ENCODE data around the gene ZNF148. TPM values are rescaled to one million over a fixed set of nuclear protein-coding genes. Genes with fewer than 3 reads are reported as not detected.

Gene ZNF148
- total RNA-seq, 1 donor from 2014 or later: 33.2 TPM

GRCh38 chr3:125318871-125319270 is 56.3 kb downstream of the ZNF148 start:
- no peak overlapping the region for H3K27ac Mint-ChIP-seq
- no peaks in the 10 kb centered on the region for H3K4me1 Mint-ChIP-seq (ENCODE audit: low read depth)
- H3K9me3 Mint-ChIP-seq: no peaks in the 10 kb centered on the region
- no peak overlapping the region for H3K4me3 Mint-ChIP-seq (ENCODE audit: low read depth)
- intact Hi-C loops (cut with micrococcal nuclease): loop anchor here (10.0 kb wide), 1 partner anchor 116 kb away; no protein-coding TSS in a partner anchor
- H3K27me3 Mint-ChIP-seq (ENCODE audit: low read depth): no peaks in the 10 kb centered on the region
- H3K36me3 Mint-ChIP-seq (ENCODE audit: low read depth): peaks cover 39% of the 10 kb centered on the region
- no peak for DNase-seq (ENCODE audit: low spot score)

DNA sequence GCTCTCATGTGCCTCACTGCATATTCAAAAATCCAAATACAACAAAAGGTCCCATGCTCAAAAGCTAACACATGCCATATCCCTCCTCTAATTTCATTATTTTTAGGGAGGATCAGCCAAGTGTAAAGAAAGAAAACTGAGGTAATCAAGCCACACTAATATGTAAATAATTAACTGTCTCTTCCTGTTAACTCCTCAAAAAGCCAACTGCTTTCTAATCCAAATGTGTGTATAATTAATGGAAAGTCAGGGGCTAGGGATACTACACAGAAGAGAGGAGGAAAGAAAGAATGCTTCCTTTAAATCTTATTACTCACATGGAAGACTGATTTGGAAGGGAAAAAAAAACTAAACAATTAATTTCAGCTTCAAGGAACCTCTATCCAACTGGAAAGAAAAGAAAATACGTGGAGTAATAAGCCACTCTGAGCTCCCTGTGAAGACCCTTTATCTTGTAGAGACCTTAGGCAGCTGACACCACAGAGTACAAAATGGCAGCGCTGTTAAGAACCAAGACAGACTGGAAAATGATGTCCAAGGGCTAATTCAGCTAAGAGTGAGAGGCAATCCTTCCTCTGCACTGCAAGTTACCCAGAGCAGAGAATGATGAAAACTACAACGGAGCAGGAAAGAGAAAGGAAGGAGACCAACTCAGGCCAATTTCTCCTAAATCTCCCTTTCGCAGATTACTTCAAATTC is 56.8 kb downstream of the ZNF148 start:
- H3K4me1 Mint-ChIP-seq (ENCODE audit: low read depth): peaks cover 2% of the 10 kb centered on the region
- no peaks in the 10 kb centered on the region for H3K9me3 Mint-ChIP-seq
- no peak for DNase-seq (ENCODE audit: low spot score)
- no peak overlapping the region for H3K4me3 Mint-ChIP-seq (ENCODE audit: low read depth)
- intact Hi-C loops (cut with micrococcal nuclease): loop anchor here (10.0 kb wide), 1 partner anchor 116 kb away; no protein-coding TSS in a partner anchor
- H3K27ac Mint-ChIP-seq: no peak overlapping the region
- H3K27me3 Mint-ChIP-seq (ENCODE audit: low read depth): no peaks in the 10 kb centered on the region
- H3K36me3 Mint-ChIP-seq (ENCODE audit: low read depth): peaks cover 35% of the 10 kb centered on the region

DNA sequence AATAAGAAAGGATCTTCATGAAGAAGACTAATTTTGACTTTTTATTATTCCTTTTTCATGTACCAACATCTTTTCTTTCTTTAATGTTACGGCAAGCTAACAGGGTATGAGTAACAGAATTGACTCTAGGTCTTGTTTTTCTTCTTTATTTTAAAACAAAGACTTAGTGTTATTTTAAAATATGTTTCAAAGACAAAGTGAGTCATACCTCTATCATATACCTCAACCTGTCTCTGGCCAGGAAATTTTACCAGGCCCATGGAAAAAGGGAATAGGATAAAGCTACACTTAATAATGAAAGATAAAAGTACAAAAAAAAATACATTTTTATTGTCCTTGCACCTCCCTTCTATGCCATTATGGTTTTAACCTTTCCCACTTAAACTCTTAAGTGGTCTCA is 57.4 kb downstream of the ZNF148 start:
- Mint-ChIP-seq H3K27ac (no peak overlapping the region), H3K9me3 (no peaks in the 10 kb centered on the region), H3K36me3 (ENCODE audit: low read depth) (peaks cover 37% of the 10 kb centered on the region), H3K4me3 (ENCODE audit: low read depth) (no peak overlapping the region), H3K4me1 (ENCODE audit: low read depth) (peaks cover 4% of the 10 kb centered on the region), H3K27me3 (ENCODE audit: low read depth) (no peaks in the 10 kb centered on the region)
- intact Hi-C loops (cut with micrococcal nuclease): loop anchor here (10.0 kb wide), 1 partner anchor 117 kb away; no protein-coding TSS in a partner anchor
- DNase-seq (ENCODE audit: low spot score): no peak

DNA sequence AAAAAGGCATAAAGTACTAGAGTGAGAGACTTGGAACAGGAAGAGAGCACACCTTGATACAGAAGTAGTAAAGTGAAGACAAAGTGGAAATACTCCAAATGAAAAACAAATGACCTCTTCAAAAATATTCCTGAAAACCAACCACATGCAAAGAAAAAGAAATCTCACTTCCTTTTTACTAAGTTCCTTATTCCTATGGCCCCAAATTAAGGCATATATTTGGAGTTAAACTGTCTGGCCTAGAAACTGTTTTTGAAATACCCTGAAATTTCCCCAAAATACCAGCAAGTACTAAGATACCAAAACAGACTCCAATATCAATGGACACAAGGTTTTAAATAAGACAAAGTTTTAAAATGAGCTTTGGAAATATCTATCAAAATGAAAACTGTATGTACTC is 58.2 kb downstream of the ZNF148 start:
- Mint-ChIP-seq H3K9me3 (no peaks in the 10 kb centered on the region), H3K27me3 (ENCODE audit: low read depth) (no peaks in the 10 kb centered on the region), H3K4me1 (ENCODE audit: low read depth) (peaks cover 11% of the 10 kb centered on the region), H3K4me3 (ENCODE audit: low read depth) (no peak overlapping the region), H3K36me3 (ENCODE audit: low read depth) (peaks cover 41% of the 10 kb centered on the region), H3K27ac (no peak overlapping the region)
- DNase-seq (ENCODE audit: low spot score): no peak
- intact Hi-C loops (cut with micrococcal nuclease): loop anchor here (10.0 kb wide), 1 partner anchor 118 kb away; no protein-coding TSS in a partner anchor

GRCh38 chr3:125316246-125316645 is 58.9 kb downstream of the ZNF148 start:
- no peaks in the 10 kb centered on the region for H3K27me3 Mint-ChIP-seq (ENCODE audit: low read depth)
- peaks cover 17% of the 10 kb centered on the region for H3K4me1 Mint-ChIP-seq (ENCODE audit: low read depth)
- intact Hi-C loops (cut with micrococcal nuclease): loop anchor here (10.0 kb wide), 1 partner anchor 119 kb away; no protein-coding TSS in a partner anchor
- H3K4me3 Mint-ChIP-seq (ENCODE audit: low read depth): no peak overlapping the region
- H3K9me3 Mint-ChIP-seq: no peaks in the 10 kb centered on the region
- H3K36me3 Mint-ChIP-seq (ENCODE audit: low read depth): peaks cover 46% of the 10 kb centered on the region
- DNase-seq (ENCODE audit: low spot score): no peak
- H3K27ac Mint-ChIP-seq: no peak overlapping the region

GRCh38 chr3:125313060-125313635 is 62.0 kb downstream of the ZNF148 start:
- Mint-ChIP-seq H3K36me3 (ENCODE audit: low read depth) (peaks cover 63% of the 10 kb centered on the region), H3K9me3 (no peaks in the 10 kb centered on the region), H3K27ac (no peak overlapping the region), H3K4me3 (ENCODE audit: low read depth) (no peak overlapping the region), H3K4me1 (ENCODE audit: low read depth) (peaks cover 30% of the 10 kb centered on the region), H3K27me3 (ENCODE audit: low read depth) (no peaks in the 10 kb centered on the region)
- DNase-seq (ENCODE audit: low spot score): no peak
- intact Hi-C loops (cut with micrococcal nuclease): loop anchor here (5.0 to 10.0 kb wide), 3 partner anchors 41 to 122 kb away; no protein-coding TSS in a partner anchor

GRCh38 chr3:125310623-125311081 is 64.5 kb downstream of the ZNF148 start:
- Mint-ChIP-seq H3K36me3 (ENCODE audit: low read depth) (peaks cover 65% of the 10 kb centered on the region), H3K4me3 (ENCODE audit: low read depth) (peak overlapping the region; percentile 87), H3K4me1 (ENCODE audit: low read depth) (peaks cover 30% of the 10 kb centered on the region), H3K27me3 (ENCODE audit: low read depth) (no peaks in the 10 kb centered on the region), H3K27ac (peak overlapping the region; percentile 88), H3K9me3 (no peaks in the 10 kb centered on the region)
- intact Hi-C loops (cut with micrococcal nuclease): loop anchor here (2.0 to 10.0 kb wide), 4 partner anchors 38 to 124 kb away; no protein-coding TSS in a partner anchor
- DNase-seq (ENCODE audit: low spot score): peak; percentile 43

GRCh38 chr3:125309476-125309875 is 65.6 kb downstream of the ZNF148 start:
- peaks cover 30% of the 10 kb centered on the region for H3K4me1 Mint-ChIP-seq (ENCODE audit: low read depth)
- intact Hi-C loops (cut with micrococcal nuclease): no loop called here
- no peaks in the 10 kb centered on the region for H3K9me3 Mint-ChIP-seq
- peak overlapping the region; percentile 24 for H3K27ac Mint-ChIP-seq
- peak overlapping the region; percentile 27 for H3K4me3 Mint-ChIP-seq (ENCODE audit: low read depth)
- H3K27me3 Mint-ChIP-seq (ENCODE audit: low read depth): no peaks in the 10 kb centered on the region
- peaks cover 66% of the 10 kb centered on the region for H3K36me3 Mint-ChIP-seq (ENCODE audit: low read depth)
- no peak for DNase-seq (ENCODE audit: low spot score)

DNA sequence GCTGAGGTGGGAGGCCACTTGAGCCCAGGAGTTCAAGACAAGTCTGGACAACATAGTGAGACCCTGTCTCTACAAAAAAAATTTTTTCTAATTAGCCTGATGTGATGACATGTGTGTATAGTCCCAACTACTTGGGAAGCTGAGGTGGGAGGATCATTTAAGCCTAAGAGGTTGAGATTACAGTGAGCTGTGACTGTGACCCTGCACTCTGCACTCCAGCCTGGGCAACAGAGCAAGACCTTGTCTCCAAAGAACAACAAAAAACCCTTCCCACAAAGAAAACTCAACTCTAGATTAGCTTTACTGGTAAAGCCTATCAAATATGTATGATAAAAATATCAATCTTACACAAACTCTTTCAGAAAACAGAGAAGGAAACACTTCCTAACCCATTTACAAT is 68.5 kb downstream of the ZNF148 start:
- Mint-ChIP-seq H3K4me3 (ENCODE audit: low read depth) (no peak overlapping the region), H3K27ac (no peak overlapping the region), H3K9me3 (no peaks in the 10 kb centered on the region), H3K27me3 (ENCODE audit: low read depth) (no peaks in the 10 kb centered on the region), H3K4me1 (ENCODE audit: low read depth) (peaks cover 18% of the 10 kb centered on the region), H3K36me3 (ENCODE audit: low read depth) (peaks cover 57% of the 10 kb centered on the region)
- intact Hi-C loops (cut with micrococcal nuclease): no loop called here
- DNase-seq (ENCODE audit: low spot score): no peak

- peaks cover 2% of the 10 kb centered on the region for H3K4me1 Mint-ChIP-seq (ENCODE audit: low read depth)
- no peaks in the 10 kb centered on the region for H3K27me3 Mint-ChIP-seq (ENCODE audit: low read depth)
- DNase-seq (ENCODE audit: low spot score): no peak
- peaks cover 33% of the 10 kb centered on the region for H3K36me3 Mint-ChIP-seq (ENCODE audit: low read depth)
- no peaks in the 10 kb centered on the region for H3K9me3 Mint-ChIP-seq
- intact Hi-C loops (cut with micrococcal nuclease): no loop called here
- H3K27ac Mint-ChIP-seq: no peak overlapping the region
- no peak overlapping the region for H3K4me3 Mint-ChIP-seq (ENCODE audit: low read depth)
Observed at GRCh38 chr3:125302932-125303331, 72.2 kb downstream of the ZNF148 start.

DNA sequence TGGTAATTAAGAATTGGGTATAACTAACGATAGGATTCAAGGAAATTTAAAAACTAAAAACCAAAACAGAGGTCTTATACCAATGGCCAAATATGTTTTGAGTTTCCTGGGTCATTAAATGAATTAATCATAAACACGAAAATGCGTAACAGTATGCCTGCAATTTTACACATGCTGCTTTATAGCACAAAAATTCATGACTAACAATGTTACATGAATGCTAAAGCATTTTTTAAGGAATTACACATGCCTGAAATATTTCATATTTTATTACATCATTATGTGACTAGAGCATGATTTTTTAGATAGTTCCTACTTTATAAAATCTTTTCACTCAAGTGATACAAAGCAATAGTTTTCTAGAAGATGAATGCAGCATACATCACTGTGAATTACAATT is 74.7 kb downstream of the ZNF148 start:
- no peaks in the 10 kb centered on the region for H3K27me3 Mint-ChIP-seq (ENCODE audit: low read depth)
- peaks cover 2% of the 10 kb centered on the region for H3K4me1 Mint-ChIP-seq (ENCODE audit: low read depth)

GRCh38 chr3:125294411-125294810 is 80.7 kb downstream of the ZNF148 start:
- Mint-ChIP-seq H3K9me3 (no peaks in the 10 kb centered on the region), H3K27me3 (ENCODE audit: low read depth) (no peaks in the 10 kb centered on the region), H3K4me1 (ENCODE audit: low read depth) (peaks cover 2% of the 10 kb centered on the region), H3K27ac (no peak overlapping the region), H3K36me3 (ENCODE audit: low read depth) (peaks cover 10% of the 10 kb centered on the region), H3K4me3 (ENCODE audit: low read depth) (no peak overlapping the region)
- DNase-seq (ENCODE audit: low spot score): no peak
- intact Hi-C loops (cut with micrococcal nuclease): no loop called here

More for the DNA sequence above, 74.7 kb downstream of the ZNF148 start:
- peaks cover 13% of the 10 kb centered on the region for H3K36me3 Mint-ChIP-seq (ENCODE audit: low read depth)
- intact Hi-C loops (cut with micrococcal nuclease): no loop called here
- no peak overlapping the region for H3K4me3 Mint-ChIP-seq (ENCODE audit: low read depth)
- no peaks in the 10 kb centered on the region for H3K9me3 Mint-ChIP-seq
- no peak overlapping the region for H3K27ac Mint-ChIP-seq
- no peak for DNase-seq (ENCODE audit: low spot score)

DNA sequence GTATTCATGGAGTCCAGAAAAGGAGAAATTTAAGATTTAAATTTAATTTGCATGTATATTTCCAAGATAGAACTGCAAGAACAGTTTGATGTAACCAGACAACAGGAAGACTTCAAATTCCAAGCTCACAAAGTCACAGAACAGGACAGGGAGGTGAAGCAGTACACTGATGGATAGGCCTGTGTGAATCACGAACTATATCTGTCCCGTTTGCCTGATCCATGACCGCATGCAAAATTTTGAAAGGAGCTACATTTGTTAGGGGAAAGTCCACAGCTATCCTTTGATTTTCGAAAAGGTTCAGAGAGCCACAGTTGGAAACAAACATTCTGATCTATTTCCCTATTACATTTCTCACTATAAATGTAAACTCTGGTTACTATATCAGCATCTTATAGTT is 83.1 kb downstream of the ZNF148 start:
- Mint-ChIP-seq H3K36me3 (ENCODE audit: low read depth) (peaks cover 29% of the 10 kb centered on the region), H3K27ac (no peak overlapping the region), H3K9me3 (no peaks in the 10 kb centered on the region), H3K27me3 (ENCODE audit: low read depth) (no peaks in the 10 kb centered on the region), H3K4me3 (ENCODE audit: low read depth) (no peak overlapping the region), H3K4me1 (ENCODE audit: low read depth) (peaks cover 4% of the 10 kb centered on the region)
- intact Hi-C loops (cut with micrococcal nuclease): no loop called here
- no peak for DNase-seq (ENCODE audit: low spot score)

Data from activated T-helper 2 cell treated with anti-CD3 and anti-CD28 coated beads, Interferon-gamma antibody, Interleukin-2, Interleukin-4, amounts not matched to agents 10 μg/mL and 5 μg/mL and 100 μg/mL, durations not matched to agents 14 hours and 24 hours and 36 hours (primary cell).